DND-41 (cell line): ENCODE measurements around the gene DGKB.

Experiments used
- ATAC-seq: fragments of 200-7000 bp; cut with Tn5 transposase; 3 replicates; pipeline ENCODE4 v1.9.1; 2021; ENCODE audit warnings: low read depth; ENCODE audit not compliant: insufficient read depth
- DNase-seq: peaks from one replicate; pipeline ENCODE4 v3.0.0-alpha.2; 2020
- H2AFZ ChIP-seq: 2 replicates; pipeline ENCODE4 v1.6.0; 2012; ENCODE audit warnings: low read depth, low read length
- H3K27ac ChIP-seq: 2 replicates; pipeline ENCODE4 v1.5.1; 2012; ENCODE audit warnings: low read length, inconsistent platforms
- H3K27me3 ChIP-seq: fragments of 200-600 bp; sonication (generic); 2 replicates; pipeline ENCODE4 v1.6.0; 2012; ENCODE audit warnings: low read length, mild to moderate bottlenecking, inconsistent platforms; ENCODE audit not compliant: insufficient read depth, poor library complexity
- H3K36me3 ChIP-seq: 2 replicates; pipeline ENCODE4 v1.5.1; 2012; ENCODE audit warnings: low read length, inconsistent platforms; ENCODE audit not compliant: insufficient read depth
- H3K4me1 ChIP-seq: 2 replicates; pipeline ENCODE4 v1.5.1; 2012; ENCODE audit warnings: mild to moderate bottlenecking, low read length; ENCODE audit not compliant: insufficient read depth
- H3K4me2 ChIP-seq: 2 replicates; pipeline ENCODE4 v1.6.0; 2012; ENCODE audit warnings: mild to moderate bottlenecking, moderate library complexity, low read length, inconsistent platforms; ENCODE audit not compliant: insufficient read depth
- H3K4me3 ChIP-seq, 2 experiments: fragments of 200-600 bp in 1 of 2; shearing (Covaris generic) in 1 of 2; 2 replicates each; pipeline ENCODE4 v1.5.1; 2012 to 2016; ENCODE audit warnings: inconsistent platforms in 2 of 2, low read length in 2 of 2, mild to moderate bottlenecking in 2 of 2, low read depth in 1 of 2, moderate library complexity in 1 of 2
- H3K79me2 ChIP-seq: 2 replicates; pipeline ENCODE4 v1.6.0; 2012; ENCODE audit warnings: low read length, inconsistent platforms; ENCODE audit not compliant: insufficient read depth
- H3K9ac ChIP-seq: 2 replicates; pipeline ENCODE4 v1.6.0; 2012; ENCODE audit warnings: low read depth, mild to moderate bottlenecking, inconsistent platforms, low read length, moderate library complexity
- H3K9me3 ChIP-seq: 2 replicates; pipeline ENCODE4 v1.5.1; 2012; ENCODE audit warnings: low read length, moderate library complexity, mild to moderate bottlenecking, inconsistent platforms; ENCODE audit not compliant: insufficient read depth, severe bottlenecking
- H4K20me1 ChIP-seq: 2 replicates; pipeline ENCODE4 v1.6.0; 2012; ENCODE audit warnings: low read length; ENCODE audit not compliant: insufficient read depth
- CTCF ChIP-seq: IDR thresholded peaks from 2 replicates; pipeline ENCODE4 v1.5.1; 2012; ENCODE audit warnings: borderline replicate concordance, low read length, moderate library complexity, mild to moderate bottlenecking; ENCODE audit not compliant: poor library complexity, severe bottlenecking; ENCODE audit errors: extremely low read depth
- EZH2 ChIP-seq: IDR thresholded peaks from 3 replicates; pipeline ENCODE4 v1.6.1; 2012; ENCODE audit warnings: borderline replicate concordance, low read depth, mild to moderate bottlenecking, moderate library complexity, low read length, inconsistent platforms; ENCODE audit not compliant: severe bottlenecking

The DGKB gene

GRCh38 chr7:14759785-14760184 lies 142.8 kb downstream of the DGKB start:
- no peak overlapping the region for H2AFZ ChIP-seq
- DNase-seq, result no peak
- ATAC-seq, result no peak
- no peak for TF ChIP-seq EZH2
- TF ChIP-seq CTCF, result no peak
- H4K20me1 ChIP-seq, result no peaks in the 10 kb centered on the region
- no peak overlapping the region for H3K9ac ChIP-seq
- no peak overlapping the region for H3K27ac ChIP-seq
- no peaks in the 10 kb centered on the region for H3K27me3 ChIP-seq
- H3K4me3 ChIP-seq, result no peak overlapping the region
- no peaks in the 10 kb centered on the region for H3K79me2 ChIP-seq
- no peak overlapping the region for H3K4me2 ChIP-seq
- H3K4me1 ChIP-seq, result no peaks in the 10 kb centered on the region
- no peaks in the 10 kb centered on the region for H3K9me3 ChIP-seq
- no peaks in the 10 kb centered on the region for H3K36me3 ChIP-seq

- ATAC-seq, result no peak
- no peak for DNase-seq
- H3K4me1 ChIP-seq, result no peaks in the 10 kb centered on the region
- no peaks in the 10 kb centered on the region for H3K36me3 ChIP-seq
- H3K4me2 ChIP-seq, result no peak overlapping the region
- no peak overlapping the region for H3K4me3 ChIP-seq
- TF ChIP-seq CTCF (no peak), EZH2 (no peak)
- H3K9me3 ChIP-seq, result no peaks in the 10 kb centered on the region
- no peak overlapping the region for H3K9ac ChIP-seq
- H4K20me1 ChIP-seq, result no peaks in the 10 kb centered on the region
- H3K27ac ChIP-seq, result no peak overlapping the region
- H3K27me3 ChIP-seq, result no peaks in the 10 kb centered on the region
- H3K79me2 ChIP-seq, result no peaks in the 10 kb centered on the region
- no peak overlapping the region for H2AFZ ChIP-seq
These were observed 147.9 kb downstream of the DGKB start for GRCh38 chr7:14754631-14755030.

- TF ChIP-seq CTCF (no peak), EZH2 (no peak)
- H3K36me3 ChIP-seq, result no peaks in the 10 kb centered on the region
- ATAC-seq, result no peak
- no peak overlapping the region for H3K27ac ChIP-seq
- no peaks in the 10 kb centered on the region for H3K27me3 ChIP-seq
- no peak overlapping the region for H3K9ac ChIP-seq
- H3K4me1 ChIP-seq, result no peaks in the 10 kb centered on the region
- no peak overlapping the region for H2AFZ ChIP-seq
- DNase-seq, result no peak
- H3K9me3 ChIP-seq, result no peaks in the 10 kb centered on the region
- H3K4me2 ChIP-seq, result no peak overlapping the region
- H3K4me3 ChIP-seq, result no peak overlapping the region
- no peaks in the 10 kb centered on the region for H4K20me1 ChIP-seq
- no peaks in the 10 kb centered on the region for H3K79me2 ChIP-seq
These were observed 150.2 kb downstream of the DGKB start for GRCh38 chr7:14752301-14752700.

- DNase-seq, result no peak
These were observed 151.1 kb downstream of the DGKB start for GRCh38 chr7:14751461-14751860.

More at GRCh38 chr7:14751461-14751860, 151.1 kb downstream of the DGKB start:
- ATAC-seq, result no peak
- no peaks in the 10 kb centered on the region for H3K27me3 ChIP-seq
- no peaks in the 10 kb centered on the region for H3K36me3 ChIP-seq
- no peak overlapping the region for H3K4me3 ChIP-seq
- H3K9ac ChIP-seq, result no peak overlapping the region
- no peaks in the 10 kb centered on the region for H3K4me1 ChIP-seq
- no peaks in the 10 kb centered on the region for H3K79me2 ChIP-seq
- no peak overlapping the region for H3K27ac ChIP-seq
- H4K20me1 ChIP-seq, result no peaks in the 10 kb centered on the region
- TF ChIP-seq CTCF (no peak), EZH2 (no peak)
- H3K9me3 ChIP-seq, result no peaks in the 10 kb centered on the region
- H3K4me2 ChIP-seq, result no peak overlapping the region
- H2AFZ ChIP-seq, result no peak overlapping the region
